Kidney (tissue), 14 donors: ENCODE data around the gene CNTNAP4. TPM values are rescaled to one million over a fixed set of nuclear protein-coding genes. Genes with fewer than 3 reads are reported as not detected.

ENCODE experiments used
- DNase-seq, 5 donors: peaks; one replicate each; pipeline ENCODE4 v3.0.0-alpha.2; 2013 to 2020
- FAIRE-seq: peaks from 2 replicates; lab custom pipeline; 2012; peaks lifted over from hg19 to GRCh38; lab: Jason Lieb, UNC
- H3K27ac ChIP-seq, 2 donors: one replicate each; pipeline ENCODE4 v1.7.0; 2013; ENCODE audit warnings: low read depth in 2 of 2, low read length in 2 of 2, inconsistent platforms in 1 of 2
- H3K27me3 ChIP-seq: one replicate; pipeline ENCODE4 v1.7.1; 2013; ENCODE audit warnings: low read length, inconsistent platforms; ENCODE audit not compliant: control insufficient read depth, insufficient read depth
- H3K36me3 ChIP-seq, 3 donors: one replicate each; pipeline versions ENCODE4 v1.7.0 to v1.7.1; 2013; ENCODE audit warnings: low read length in 3 of 3, control low read depth in 1 of 3, inconsistent platforms in 1 of 3; ENCODE audit not compliant: insufficient read depth in 3 of 3, control insufficient read depth in 2 of 3
- H3K4me1 ChIP-seq, 3 donors: one replicate each; pipeline versions ENCODE4 v1.7.0 to v1.7.1; 2013; ENCODE audit warnings: low read length in 3 of 3, inconsistent platforms in 1 of 3, low read depth in 1 of 3; ENCODE audit not compliant: control insufficient read depth in 2 of 3, insufficient read depth in 2 of 3
- H3K4me3 ChIP-seq, 3 donors: one replicate each; pipeline versions ENCODE4 v1.7.0 to v1.8.1; 2013; ENCODE audit warnings: low read length in 3 of 3, control low read depth in 1 of 3, inconsistent platforms in 1 of 3
- H3K9ac ChIP-seq, 3 donors: one replicate each; pipeline versions ENCODE4 v1.7.0 to v1.7.1; 2013; ENCODE audit warnings: low read length in 3 of 3, control low read depth in 1 of 3, inconsistent platforms in 1 of 3
- H3K9me3 ChIP-seq, 3 donors: one replicate each; pipeline versions ENCODE4 v1.7.0 to v1.7.1; 2013; ENCODE audit warnings: low read length in 3 of 3, control low read depth in 1 of 3, inconsistent platforms in 1 of 3; ENCODE audit not compliant: control insufficient read depth in 2 of 3, insufficient read depth in 1 of 3
- intact Hi-C: fragments of 100-400 bp; cut with DNase I; formaldehyde crosslinking; loops from one replicate; pipeline ENCODE4 v1.11.1; 2022
- polyA plus RNA-seq: library from polyadenylated mRNA; stranded (reverse); fragments of 350-450 nt; fragmentation: Illumina TruSeq; extraction: RNeasy Lipid Tissue Mini Kit (QIAGEN cat#74804); gene quantifications from one replicate; pipeline ENCODE4 v1.2.3, GENCODE V29; 2014; ENCODE audit warnings: low read depth, low replicate concordance; ENCODE audit not compliant: insufficient read depth
- total RNA-seq: library from RNA; stranded (reverse); fragmentation: NEBNext Ultra II Directional; extraction: Animal tissue kit (Norgen Biotek cat#: 25700); gene quantifications from one replicate; pipeline ENCODE4 v1.2.1, GENCODE V29; 2021
- TF ChIP-seq, protein P1 (sequence below): IDR thresholded peaks from 3 replicates; pipeline ENCODE4 v1.5.1; 2012; ENCODE audit warnings: mild to moderate bottlenecking, moderate library complexity, borderline replicate concordance; ENCODE audit not compliant: insufficient read depth; ENCODE audit errors: extremely low read depth
- donor health status: control.
- donor health status: control.
- donor health status: control.
- donor health status: control.
- donor health status: control.
- donor health status: DM: yes; HTN: yes; CAD: no.
- donor health status: Normal renal cell carcinoma (clear cell type).

Gene CNTNAP4
- total and polyA plus RNA-seq, 2 donors from 2014 or later, result not detected

GRCh38 chr16:76277460-76278030, 344 bp downstream of the CNTNAP4 start:
- Histone ChIP-seq H3K4me3 (no peak overlapping the region), H3K4me1 (no peaks in the 10 kb centered on the region), H3K9ac (no peak overlapping the region), H3K27me3 (no peaks in the 10 kb centered on the region), H3K9me3 (no peaks in the 10 kb centered on the region), H3K36me3 (no peaks in the 10 kb centered on the region), H3K27ac (no peak overlapping the region)
- TF ChIP-seq, protein P1, sequence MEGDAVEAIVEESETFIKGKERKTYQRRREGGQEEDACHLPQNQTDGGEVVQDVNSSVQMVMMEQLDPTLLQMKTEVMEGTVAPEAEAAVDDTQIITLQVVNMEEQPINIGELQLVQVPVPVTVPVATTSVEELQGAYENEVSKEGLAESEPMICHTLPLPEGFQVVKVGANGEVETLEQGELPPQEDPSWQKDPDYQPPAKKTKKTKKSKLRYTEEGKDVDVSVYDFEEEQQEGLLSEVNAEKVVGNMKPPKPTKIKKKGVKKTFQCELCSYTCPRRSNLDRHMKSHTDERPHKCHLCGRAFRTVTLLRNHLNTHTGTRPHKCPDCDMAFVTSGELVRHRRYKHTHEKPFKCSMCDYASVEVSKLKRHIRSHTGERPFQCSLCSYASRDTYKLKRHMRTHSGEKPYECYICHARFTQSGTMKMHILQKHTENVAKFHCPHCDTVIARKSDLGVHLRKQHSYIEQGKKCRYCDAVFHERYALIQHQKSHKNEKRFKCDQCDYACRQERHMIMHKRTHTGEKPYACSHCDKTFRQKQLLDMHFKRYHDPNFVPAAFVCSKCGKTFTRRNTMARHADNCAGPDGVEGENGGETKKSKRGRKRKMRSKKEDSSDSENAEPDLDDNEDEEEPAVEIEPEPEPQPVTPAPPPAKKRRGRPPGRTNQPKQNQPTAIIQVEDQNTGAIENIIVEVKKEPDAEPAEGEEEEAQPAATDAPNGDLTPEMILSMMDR, result no peak
- DNase-seq (no peak), FAIRE-seq (no peak)
- intact Hi-C loops, result no loop called here

- H3K36me3 ChIP-seq, result no peaks in the 10 kb centered on the region
- no peaks in the 10 kb centered on the region for H3K4me1 ChIP-seq
- no peaks in the 10 kb centered on the region for H3K9me3 ChIP-seq
- TF ChIP-seq, protein P1, result no peak
- FAIRE-seq, result no peak
- H3K4me3 ChIP-seq, result no peak overlapping the region
- intact Hi-C loops, result no loop called here
- H3K9ac ChIP-seq, result no peak overlapping the region
- no peaks in the 10 kb centered on the region for H3K27me3 ChIP-seq
- no peak overlapping the region for H3K27ac ChIP-seq
- no peak for DNase-seq
These were observed 885 bp downstream of the CNTNAP4 start for GRCh38 chr16:76278086-76278485.

- Histone ChIP-seq H3K4me1 (no peaks in the 10 kb centered on the region), H3K27ac (no peak overlapping the region), H3K36me3 (no peaks in the 10 kb centered on the region), H3K9ac (no peak overlapping the region), H3K4me3 (no peak overlapping the region), H3K9me3 (no peaks in the 10 kb centered on the region), H3K27me3 (no peaks in the 10 kb centered on the region)
- TF ChIP-seq, protein P1, result no peak
- FAIRE-seq (no peak), DNase-seq (peak in 2 of 5 donors; percentile 34 to 63)
- intact Hi-C loops, result no loop called here
These were observed 1.8 kb downstream of the CNTNAP4 start for GRCh38 chr16:76278980-76279379.
